ENCODE data around the gene SAMD15.
"Not testable (repeated sequence)": the region's sequence is repeated elsewhere in the genome, so short reads cannot be mapped to it uniquely, and the experiment has no call there.

Gene SAMD15

DNA sequence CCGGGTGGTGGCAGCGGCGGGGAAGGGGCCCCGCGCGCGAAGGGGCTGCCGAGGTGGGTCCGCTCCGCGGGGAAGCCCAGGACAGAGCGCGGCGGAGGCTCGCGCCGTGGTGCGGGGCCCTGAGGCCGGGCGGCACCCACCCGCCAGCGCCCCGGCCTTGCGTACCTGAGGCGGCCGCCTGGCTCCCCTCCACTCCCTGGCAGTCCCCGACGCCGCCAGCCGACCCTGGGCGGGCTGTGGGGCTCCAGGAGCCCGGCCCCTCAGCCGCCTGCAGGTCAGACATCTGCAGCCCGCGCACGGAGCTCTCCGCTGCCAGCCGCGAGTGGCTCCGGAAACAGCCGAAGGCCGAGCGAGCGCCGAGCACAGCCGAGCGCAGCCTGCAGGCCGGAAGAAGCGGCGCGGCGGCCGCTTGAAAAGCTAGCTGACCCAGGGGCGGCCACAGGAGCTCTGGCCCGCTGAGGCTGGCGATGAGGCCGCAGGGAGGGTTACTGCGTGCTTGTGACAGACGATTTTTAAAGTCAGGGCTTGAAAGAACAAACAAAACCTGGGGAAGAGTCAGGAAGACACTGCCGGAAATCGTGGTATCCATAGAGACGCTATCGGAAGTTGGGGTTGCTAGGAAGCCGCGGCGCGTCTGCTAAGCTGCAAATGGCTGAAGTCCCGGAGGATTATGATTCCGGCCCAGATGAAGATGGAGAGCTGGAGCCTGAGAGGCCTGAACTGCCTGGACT lies at the start of gene SAMD15, which contains the start of gene TMED8:
Gene SAMD15 (plus strand): TSS at position 609 of the 731 bp plus-strand sequence. CDS start 40 bp downstream, at position 649.
Gene TMED8 (minus strand): TSS at position 324 of the 731 bp plus-strand sequence. CDS start 41 bp downstream, at position 283.
- in situ Hi-C loops (cut with HindIII; ENCODE audit: low sequenced_read_pairs), result no loop called here

DNA sequence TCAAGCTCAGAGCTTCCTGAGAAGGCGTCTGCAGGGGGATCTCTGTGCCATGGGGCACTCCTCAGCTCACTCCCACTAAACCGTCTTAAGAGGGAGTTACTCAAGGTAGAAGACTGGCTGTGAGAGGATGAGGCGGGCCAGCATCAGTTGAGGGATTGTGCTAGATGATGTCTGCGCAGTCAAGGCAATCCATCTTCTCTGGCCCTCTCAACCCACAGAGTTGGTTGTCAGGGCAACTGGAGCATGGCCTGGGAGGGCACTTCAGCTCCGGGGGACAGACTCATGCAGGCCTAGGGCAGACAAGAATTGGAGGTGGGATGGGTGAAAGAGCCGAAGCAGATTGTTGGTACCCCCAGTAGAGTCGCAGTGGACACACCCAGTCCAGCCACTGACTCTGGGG lies 47.3 kb upstream of the SAMD15 start:
- in situ Hi-C loops (cut with HindIII; ENCODE audit: low sequenced_read_pairs), result no loop called here

DNA sequence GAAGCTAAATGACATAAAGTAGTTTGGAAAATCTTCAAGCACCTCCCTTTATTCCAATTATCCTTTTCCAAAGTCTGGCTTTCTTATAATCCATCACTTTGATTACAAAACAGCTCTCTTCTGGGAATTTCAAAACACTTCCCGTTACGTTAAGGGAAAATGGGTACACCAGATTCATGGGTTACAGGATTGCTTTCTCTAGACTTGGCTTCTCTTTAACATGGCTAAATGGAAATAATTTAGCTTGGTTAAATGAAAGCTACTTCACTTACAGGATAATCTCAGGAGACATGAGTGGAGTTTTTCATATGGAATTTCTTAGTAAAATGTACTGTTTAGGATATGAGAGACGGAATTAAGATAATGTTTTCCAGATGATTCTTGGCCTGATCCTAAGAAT lies 41.6 kb upstream of the SAMD15 start:
- in situ Hi-C loops (cut with HindIII; ENCODE audit: low sequenced_read_pairs), result no loop called here

DNA sequence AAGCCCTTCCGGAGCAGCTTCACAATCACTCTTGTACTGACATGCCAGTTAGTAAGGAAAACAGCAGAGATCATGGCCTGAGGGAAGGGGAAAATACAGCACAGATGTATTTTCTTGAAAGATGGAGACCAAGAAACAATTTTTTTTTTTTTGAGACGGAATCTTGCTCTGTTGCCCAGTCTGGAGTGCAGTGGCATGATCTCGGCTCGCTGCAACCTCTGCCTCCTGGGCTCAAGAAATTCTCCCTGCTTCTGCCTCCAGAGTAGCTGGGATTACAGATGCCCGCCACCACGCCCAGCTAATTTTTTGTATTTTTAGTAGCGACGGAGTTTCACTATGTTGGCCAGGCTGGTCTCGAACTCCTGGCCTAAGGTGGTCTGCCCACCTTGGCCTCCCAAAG lies 39.9 kb upstream of the SAMD15 start:
- in situ Hi-C loops (cut with HindIII; ENCODE audit: low sequenced_read_pairs), result not testable (repeated sequence)

DNA sequence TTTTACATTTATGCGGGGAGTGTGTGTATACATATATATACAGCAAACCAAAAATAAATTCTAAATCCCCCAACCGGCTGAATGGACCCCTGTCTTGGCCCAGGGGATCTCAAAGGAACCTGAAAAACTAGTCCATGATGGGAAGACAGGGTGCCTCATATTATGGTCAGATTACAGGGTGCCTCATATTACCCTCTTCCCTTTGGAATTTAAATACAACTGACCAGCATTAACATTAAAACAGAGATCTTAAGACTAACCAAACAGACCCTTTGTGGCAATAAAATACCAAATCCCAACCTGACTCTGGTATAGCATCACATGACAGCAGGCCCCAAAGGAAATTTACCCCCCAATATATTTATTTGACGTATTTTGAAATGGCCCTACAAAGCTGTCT lies 39.3 kb upstream of the SAMD15 start:
- in situ Hi-C loops (cut with HindIII; ENCODE audit: low sequenced_read_pairs), result no loop called here

DNA sequence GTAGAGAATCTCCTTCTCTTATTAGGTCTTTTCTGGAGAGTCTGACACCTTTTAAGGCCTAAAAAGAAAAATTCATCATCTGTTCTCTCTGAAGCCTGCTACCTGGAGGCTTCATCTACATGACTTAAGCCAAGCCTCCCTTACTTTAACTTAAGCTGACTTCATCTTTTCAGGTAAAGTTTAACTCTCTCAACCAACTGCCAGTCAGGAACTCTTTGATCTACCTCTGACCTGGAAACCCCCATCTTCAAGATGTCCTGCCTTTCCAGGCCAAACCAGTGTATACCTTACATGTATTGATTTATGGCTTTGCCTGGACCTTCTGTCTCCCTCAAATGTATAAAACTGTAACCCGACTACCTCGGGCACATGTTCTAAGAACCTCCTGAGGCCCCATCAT lies 38.9 kb upstream of the SAMD15 start:
- in situ Hi-C loops (cut with HindIII; ENCODE audit: low sequenced_read_pairs), result no loop called here

DNA sequence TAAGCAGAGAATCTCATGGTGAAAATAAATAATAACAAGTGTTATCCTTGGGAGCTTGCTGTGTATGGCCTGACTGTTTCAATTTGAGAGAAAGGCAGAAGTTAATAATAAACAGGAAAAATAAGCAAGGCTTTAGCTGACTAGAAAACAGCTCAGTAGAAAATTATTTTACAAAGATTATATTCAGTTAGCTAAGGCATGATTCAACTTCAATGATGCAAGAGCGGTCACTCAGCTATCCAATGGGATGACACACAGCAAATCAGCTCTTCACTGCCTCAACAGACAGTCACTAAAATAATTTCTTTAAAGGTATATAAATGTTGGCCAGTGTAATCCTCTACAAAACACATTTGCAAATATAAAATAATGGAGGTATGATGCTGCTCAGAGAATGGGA lies 37.8 kb upstream of the SAMD15 start:
- in situ Hi-C loops (cut with HindIII; ENCODE audit: low sequenced_read_pairs), result no loop called here

DNA sequence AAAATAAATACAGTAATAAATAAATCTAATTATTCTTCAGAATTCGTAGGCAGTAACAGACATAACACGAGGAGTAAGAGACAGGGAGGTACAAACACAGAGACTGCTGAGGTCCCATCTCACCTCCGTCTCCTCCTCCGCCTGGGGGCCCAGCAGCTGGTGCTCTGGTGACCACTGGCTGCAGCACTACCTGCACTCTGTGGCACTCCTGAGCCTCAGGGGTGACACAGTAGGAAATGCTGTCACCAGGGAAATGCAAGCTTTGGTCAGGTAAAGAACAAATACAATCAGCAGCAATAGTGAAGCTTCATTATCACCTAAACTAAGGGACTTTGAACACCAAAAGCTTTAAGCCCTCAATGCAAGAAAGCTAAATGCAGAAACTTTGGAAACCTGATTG lies 36.8 kb upstream of the SAMD15 start:
- in situ Hi-C loops (cut with HindIII; ENCODE audit: low sequenced_read_pairs), result no loop called here

DNA sequence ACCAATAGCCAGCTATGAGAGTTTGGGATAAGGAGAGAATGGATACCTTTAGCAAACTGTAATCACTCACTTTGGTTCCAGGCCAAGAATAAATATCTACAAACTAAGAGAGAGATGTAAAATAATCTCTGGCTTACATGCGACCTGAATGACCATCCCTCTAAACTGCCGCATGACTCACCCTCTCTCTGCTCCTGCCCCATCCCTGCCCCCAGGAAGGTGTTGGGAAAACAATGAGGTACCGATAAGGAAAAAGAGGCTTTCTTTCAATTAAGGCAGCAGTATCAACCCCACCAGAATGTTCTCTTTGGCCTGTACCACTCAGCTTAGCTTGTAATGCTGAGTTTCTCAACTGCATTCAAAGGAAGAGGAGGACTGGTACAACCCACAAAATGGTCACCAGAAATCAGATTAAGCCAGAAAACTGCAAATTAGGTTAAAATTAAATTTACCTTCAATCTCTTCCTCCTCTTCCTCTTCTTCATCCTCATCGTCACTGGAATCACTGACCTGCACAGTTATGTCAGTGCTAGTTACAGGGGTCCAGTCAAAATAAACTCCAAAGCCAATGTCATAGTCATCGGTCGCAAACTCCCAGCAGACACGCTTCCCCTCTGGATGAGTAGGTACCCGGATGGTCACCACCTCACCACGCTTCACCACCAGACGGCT lies 34.3 kb upstream of the SAMD15 start:
- in situ Hi-C loops (cut with HindIII; ENCODE audit: low sequenced_read_pairs), result no loop called here

DNA sequence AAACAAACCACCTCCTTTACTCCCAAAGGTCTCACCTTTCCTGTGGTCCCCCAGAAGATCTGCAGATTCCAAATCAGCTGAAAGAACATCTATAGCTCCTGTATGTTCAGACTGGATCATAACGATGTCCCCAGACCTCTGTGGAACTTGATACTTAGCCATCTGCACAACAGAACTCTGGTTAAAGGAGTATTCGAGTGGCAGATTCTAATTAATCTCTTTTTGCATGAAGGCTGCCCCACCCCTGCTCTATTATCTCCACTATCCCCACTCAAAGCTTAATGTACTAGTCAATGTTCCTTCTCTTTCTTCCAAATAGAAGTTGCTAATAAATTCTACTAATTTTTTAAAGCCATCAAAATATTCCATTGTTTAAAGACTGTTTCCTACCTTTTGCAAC lies 33.5 kb upstream of the SAMD15 start:
- in situ Hi-C loops (cut with HindIII; ENCODE audit: low sequenced_read_pairs), result no loop called here

DNA sequence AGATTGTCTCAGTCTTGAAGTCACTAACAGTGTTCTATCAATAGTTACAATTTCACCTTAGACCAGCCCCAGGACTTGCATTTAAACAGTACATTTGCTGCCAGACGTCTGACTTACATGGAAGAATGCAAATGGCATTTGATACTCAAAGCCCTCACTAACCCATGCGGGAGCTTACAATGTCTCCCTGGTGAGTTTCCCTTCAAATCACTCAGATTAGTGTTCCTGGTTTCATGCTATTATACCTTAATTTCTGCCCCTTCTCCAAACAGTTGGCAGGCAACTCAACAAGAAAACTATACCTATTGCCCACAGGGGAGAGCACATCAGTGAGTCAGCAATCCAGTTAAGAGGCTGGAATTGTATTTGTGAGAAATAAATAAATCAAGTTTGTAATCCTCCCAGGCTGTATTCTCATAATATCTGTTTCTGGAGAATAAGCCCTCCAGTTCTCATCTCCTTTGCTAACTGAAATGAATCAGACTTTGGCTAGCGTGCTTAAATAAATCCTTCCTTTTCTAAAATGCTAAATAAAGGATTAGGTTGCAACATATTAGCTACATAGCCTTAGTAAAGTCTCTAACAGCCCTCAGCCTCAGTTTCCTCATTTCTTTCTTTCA lies 32.7 kb upstream of the SAMD15 start:
- in situ Hi-C loops (cut with HindIII; ENCODE audit: low sequenced_read_pairs), result no loop called here

DNA sequence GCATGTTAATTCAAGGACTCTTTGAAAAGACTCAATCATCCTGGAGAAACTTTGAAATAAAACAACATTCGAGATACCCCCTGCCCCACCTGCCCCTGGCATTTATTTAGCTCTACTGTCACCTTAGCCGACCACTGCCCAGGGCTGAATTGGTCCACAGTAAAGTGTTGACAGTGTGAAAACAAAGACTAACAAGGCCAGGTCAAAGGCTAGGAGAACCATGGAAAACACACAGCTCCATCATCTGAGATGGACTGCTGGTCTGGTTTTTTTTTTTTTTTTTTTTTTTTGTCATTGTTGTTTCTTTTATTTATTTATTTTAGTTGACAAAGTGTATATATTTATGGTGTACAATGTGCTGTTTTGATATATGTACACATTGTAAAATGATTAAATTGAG lies 30.7 kb upstream of the SAMD15 start:
- in situ Hi-C loops (cut with HindIII; ENCODE audit: low sequenced_read_pairs), result no loop called here

DNA sequence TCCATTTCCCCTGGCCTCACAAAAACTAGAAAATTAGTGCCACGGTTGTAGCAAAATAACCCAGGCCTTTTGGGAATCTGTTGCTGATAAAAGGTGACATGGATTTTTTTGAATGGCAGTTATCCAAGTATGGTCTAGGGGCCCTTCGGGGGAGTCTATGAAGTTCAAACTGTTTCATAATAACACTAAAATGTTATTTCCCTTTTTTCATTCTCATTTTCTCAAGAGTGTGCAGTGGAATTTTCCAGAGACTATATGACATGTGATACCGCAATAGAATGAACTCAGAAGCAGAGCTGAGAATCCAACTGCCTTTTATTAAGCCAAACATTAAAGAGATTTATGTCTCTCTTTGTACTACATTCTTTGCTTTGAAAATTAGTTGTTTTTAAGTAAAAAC lies 29.4 kb upstream of the SAMD15 start:
- in situ Hi-C loops (cut with HindIII; ENCODE audit: low sequenced_read_pairs), result no loop called here

DNA sequence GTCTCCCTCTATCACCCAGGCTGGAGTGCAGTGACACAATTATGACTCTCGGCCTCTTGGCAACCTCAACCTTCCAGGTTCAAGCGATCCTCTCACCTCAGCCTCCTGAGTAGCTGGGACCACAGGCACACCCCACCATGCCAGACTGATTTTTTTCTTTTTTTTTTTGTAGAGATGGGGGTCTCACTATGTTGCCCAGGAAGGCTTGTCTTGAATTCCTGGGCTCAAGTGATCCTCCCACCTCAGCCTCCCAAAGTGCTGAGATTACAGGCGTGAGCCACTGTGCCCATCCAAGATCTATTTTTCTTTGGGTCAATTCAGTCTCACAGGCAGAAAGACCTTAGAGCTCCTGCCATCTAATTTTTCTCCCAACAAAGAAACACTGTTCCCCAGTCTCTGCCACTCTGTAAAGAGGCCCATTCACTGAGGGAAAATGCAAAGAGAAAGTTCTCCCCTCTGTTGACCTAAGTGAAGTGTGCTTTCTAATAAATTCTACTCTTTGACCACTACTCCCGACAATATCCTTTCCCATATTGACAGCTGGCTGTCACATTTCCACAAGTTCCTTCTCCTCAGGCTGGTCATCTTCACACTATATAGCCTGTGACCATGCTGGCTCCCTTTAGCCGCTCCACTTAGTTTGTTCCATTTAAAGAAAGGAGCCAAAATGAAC lies 23.6 kb upstream of the SAMD15 start:
- in situ Hi-C loops (cut with HindIII; ENCODE audit: low sequenced_read_pairs), result no loop called here

DNA sequence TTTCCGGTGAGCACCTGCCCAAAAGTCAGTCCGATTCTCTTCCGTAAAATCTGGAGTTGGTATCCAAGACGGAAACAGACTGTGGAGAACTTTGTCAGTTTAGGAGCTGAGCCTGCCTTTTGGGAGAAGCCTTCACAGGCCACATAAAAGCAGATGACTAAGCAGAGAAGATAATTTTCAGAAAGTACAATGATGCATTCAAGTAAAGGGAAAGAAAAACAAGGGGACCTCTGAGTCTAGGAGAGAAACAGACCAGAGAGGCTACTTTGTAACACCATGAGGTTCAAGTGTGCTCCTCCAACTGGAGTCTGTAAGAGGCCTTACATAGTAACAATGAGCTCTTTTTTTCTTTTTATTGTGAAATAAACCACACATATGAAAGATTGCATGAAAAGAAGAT lies 21.4 kb upstream of the SAMD15 start:
- in situ Hi-C loops (cut with HindIII; ENCODE audit: low sequenced_read_pairs), result no loop called here

DNA sequence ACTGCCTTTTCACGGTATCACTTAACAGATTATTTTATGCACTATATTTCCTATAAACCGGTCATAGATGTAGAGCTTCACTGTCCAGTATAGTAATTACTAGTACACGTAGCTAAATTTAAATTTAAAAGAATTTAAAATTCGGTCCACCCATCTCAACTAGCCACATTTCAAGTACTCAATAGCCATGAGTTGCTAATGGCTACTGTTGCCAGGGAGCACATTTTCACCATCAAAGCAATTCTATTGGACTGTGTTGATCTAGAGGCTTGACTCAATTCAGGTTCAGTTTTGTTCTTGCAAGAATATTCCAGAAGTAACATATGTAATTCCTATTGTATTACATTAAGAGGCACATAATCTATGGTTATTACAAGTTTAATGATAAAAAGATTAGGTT lies 20.3 kb upstream of the SAMD15 start:
- in situ Hi-C loops (cut with HindIII; ENCODE audit: low sequenced_read_pairs), result no loop called here

DNA sequence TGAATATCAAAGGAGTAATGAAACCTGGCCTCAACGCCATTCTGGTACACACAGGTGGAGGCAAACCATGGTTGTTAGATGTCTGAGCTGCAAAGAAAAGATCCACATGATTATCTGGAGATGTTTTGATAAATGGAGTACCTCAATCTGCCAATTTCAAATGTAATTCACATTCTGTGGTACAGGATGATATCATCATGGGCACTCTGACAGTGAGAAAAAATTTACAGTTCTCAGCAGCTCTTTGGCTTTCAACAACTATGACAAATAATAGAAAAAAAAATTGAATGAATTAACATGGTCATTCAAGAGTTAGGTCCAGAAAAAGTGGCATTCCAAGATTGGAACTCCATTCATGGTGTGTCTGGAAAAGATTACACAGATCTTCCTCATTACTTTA lies 17.6 kb upstream of the SAMD15 start:
- in situ Hi-C loops (cut with HindIII; ENCODE audit: low sequenced_read_pairs), result no loop called here

DNA sequence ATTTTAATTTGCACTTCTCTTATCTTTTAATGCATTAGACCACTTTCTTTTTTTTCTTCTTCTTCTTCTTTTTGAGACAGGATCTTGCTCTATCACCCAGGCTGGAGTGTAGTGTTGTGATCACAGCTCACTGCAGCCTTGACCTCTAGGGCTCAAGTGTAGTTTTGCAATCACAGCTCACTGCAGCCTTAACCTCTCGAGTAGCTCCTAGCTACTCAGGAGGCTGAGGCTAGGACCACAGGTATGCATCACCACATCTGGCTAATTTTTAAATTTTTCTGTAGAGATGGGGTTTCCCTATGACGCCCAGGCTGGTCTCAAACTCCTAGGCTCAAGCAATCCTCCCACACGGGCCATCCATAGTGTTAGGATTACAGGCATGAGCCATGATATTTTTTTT lies 13.0 kb upstream of the SAMD15 start:
- in situ Hi-C loops (cut with HindIII; ENCODE audit: low sequenced_read_pairs), result no loop called here

DNA sequence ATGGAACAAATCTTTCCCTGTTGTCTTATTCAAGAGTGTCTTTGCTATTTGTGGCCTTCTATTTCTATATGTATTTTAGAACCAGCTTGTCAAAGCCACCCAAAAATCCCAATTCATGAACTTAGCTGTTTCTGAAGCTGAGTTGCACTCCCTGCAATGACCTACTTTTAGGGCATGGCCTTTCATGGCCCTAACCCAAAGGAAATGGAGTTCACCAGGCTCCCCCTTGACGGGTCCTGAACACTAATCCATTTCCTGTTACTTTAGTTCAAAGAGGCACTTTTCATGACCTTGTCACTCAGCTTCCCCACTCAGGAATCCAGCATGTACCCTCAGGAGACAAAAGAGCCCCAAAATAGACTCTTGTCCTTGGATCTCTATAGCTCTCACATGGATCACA lies 7.9 kb upstream of the SAMD15 start:
- in situ Hi-C loops (cut with HindIII; ENCODE audit: low sequenced_read_pairs), result no loop called here

DNA sequence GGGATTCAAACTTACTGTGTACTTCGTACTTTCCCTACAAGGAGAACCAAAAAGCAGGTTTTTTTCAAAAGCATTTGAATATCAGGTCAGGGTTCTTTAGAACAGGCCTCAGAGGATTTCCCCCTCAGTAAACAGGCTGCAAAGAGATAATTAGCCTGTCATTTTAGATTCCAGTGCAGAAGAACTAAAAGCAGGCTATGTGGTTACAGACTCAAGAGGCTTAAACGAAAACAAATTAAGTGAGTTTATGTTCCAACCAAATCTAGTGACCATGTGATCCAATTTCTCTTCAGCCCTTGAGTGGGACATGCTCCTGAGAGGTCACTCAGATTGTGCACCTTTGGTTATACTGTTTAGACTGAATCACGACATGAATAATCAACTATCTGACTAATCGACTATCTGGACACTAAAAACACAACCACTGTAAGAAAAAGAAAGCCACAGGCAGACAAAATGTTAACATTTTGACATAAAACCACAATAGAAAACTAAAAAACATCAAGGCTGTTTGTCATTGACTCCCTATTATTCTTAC lies 4.8 kb upstream of the SAMD15 start:
- in situ Hi-C loops (cut with HindIII; ENCODE audit: low sequenced_read_pairs), result no loop called here
